Measurements from ENCODE around the gene COL18A1.

The COL18A1 gene

GRCh38 chr21:45370575-45370974, 34.4 kb upstream of the COL18A1 start:
- no peak for TF ChIP-seq ZFX (IDR thresholded peaks at IDR 0.05)
- no peak for TF ChIP-seq CTCF (conservative IDR thresholded peaks at IDR 0.05)
- no peak overlapping the region for H3K27ac ChIP-seq

GRCh38 chr21:45371081-45371480, 33.9 kb upstream of the COL18A1 start:
- H3K27ac ChIP-seq = no peak overlapping the region
- TF ChIP-seq ZFX (IDR thresholded peaks at IDR 0.05) = no peak
- TF ChIP-seq CTCF (conservative IDR thresholded peaks at IDR 0.05) = no peak

GRCh38 chr21:45371655-45372054, 33.3 kb upstream of the COL18A1 start:
- TF ChIP-seq CTCF (conservative IDR thresholded peaks at IDR 0.05) = no peak
- no peak overlapping the region for H3K27ac ChIP-seq

GRCh38 chr21:45372732-45373355, 32.1 kb upstream of the COL18A1 start:
- H3K27ac ChIP-seq = no peak overlapping the region
- no peak for TF ChIP-seq ZFX (IDR thresholded peaks at IDR 0.05)
- TF ChIP-seq CTCF (conservative IDR thresholded peaks at IDR 0.05) = no peak

GRCh38 chr21:45373991-45374816, 30.8 kb upstream of the COL18A1 start:
- TF ChIP-seq CTCF (conservative IDR thresholded peaks at IDR 0.05) (no peak), ZFX (IDR thresholded peaks at IDR 0.05) (no peak)
- no peak overlapping the region for H3K27ac ChIP-seq

GRCh38 chr21:45374826-45375455, 30.0 kb upstream of the COL18A1 start:
- TF ChIP-seq ZFX (IDR thresholded peaks at IDR 0.05) = no peak
- TF ChIP-seq CTCF (conservative IDR thresholded peaks at IDR 0.05) = no peak
- no peak overlapping the region for H3K27ac ChIP-seq
